GM12864 (cell line): ENCODE results near the gene ARHGAP23.

Experiments
- DNase-seq: peaks from one replicate; pipeline ENCODE4 v3.0.0-alpha.2; 2011; ENCODE audit warnings: low read depth
- H3K4me3 ChIP-seq: 2 replicates; pipeline ENCODE4 v1.5.1; 2011; ENCODE audit warnings: mild to moderate bottlenecking, low read depth, low read length, control low read depth
- CTCF ChIP-seq: IDR thresholded peaks from 2 replicates; pipeline ENCODE4 v1.5.1; 2011; ENCODE audit warnings: low read depth, mild to moderate bottlenecking, moderate library complexity, low read length, control low read depth, inconsistent platforms; ENCODE audit errors: missing control alignments

ARHGAP23 gene

GRCh38 chr17:38560503-38561318 lies 132.4 kb downstream of the ARHGAP23 start:
- no peak for TF ChIP-seq CTCF
- DNase-seq = no peak
- H3K4me3 ChIP-seq = no peak overlapping the region

- DNase-seq = no peak
- TF ChIP-seq CTCF = no peak
- H3K4me3 ChIP-seq = no peak overlapping the region
Observed at GRCh38 chr17:38561416-38562214, 133.4 kb downstream of the ARHGAP23 start.
